ENCODE results near the gene SP100.

The SP100 gene

GRCh38 chr2:230540332-230540731 lies 124.3 kb downstream of the SP100 start:
- DNase-seq (ENCODE audit: low read depth in 4 of 4, low spot score in 1 of 4), result no peak

GRCh38 chr2:230541934-230542380 lies 126.0 kb downstream of the SP100 start:
- DNase-seq (ENCODE audit: low read depth in 4 of 4, low spot score in 1 of 4), result no peak

GRCh38 chr2:230542751-230543150 lies 126.8 kb downstream of the SP100 start:
- DNase-seq (ENCODE audit: low read depth in 4 of 4, low spot score in 1 of 4), result no peak

- DNase-seq (ENCODE audit: low read depth in 4 of 4, low spot score in 1 of 4), result no peak
Measured at GRCh38 chr2:230552181-230552580, 136.2 kb downstream of the SP100 start.

- no peak for DNase-seq (ENCODE audit: low read depth in 4 of 4, low spot score in 1 of 4)
Measured at GRCh38 chr2:230557065-230557464, 141.1 kb downstream of the SP100 start.

GRCh38 chr2:230564805-230565779 lies 149.1 kb downstream of the SP100 start:
- no peak for DNase-seq (ENCODE audit: low read depth in 4 of 4, low spot score in 1 of 4)

- DNase-seq (ENCODE audit: low read depth in 4 of 4, low spot score in 1 of 4), result no peak
Measured at GRCh38 chr2:230569298-230569697, 153.3 kb downstream of the SP100 start.

- no peak for DNase-seq (ENCODE audit: low read depth in 4 of 4, low spot score in 1 of 4)
Measured at GRCh38 chr2:230570987-230571386, 155.0 kb downstream of the SP100 start.

- peak in 2 of 4 experiments; percentile 13 for DNase-seq (ENCODE audit: low read depth in 4 of 4, low spot score in 1 of 4)
Measured at GRCh38 chr2:230575642-230576324, 159.8 kb downstream of the SP100 start.

GRCh38 chr2:230577114-230577513 lies 161.1 kb downstream of the SP100 start:
- no peak for DNase-seq (ENCODE audit: low read depth in 4 of 4, low spot score in 1 of 4)

GRCh38 chr2:230578106-230578505 lies 162.1 kb downstream of the SP100 start:
- no peak for DNase-seq (ENCODE audit: low read depth in 4 of 4, low spot score in 1 of 4)

GRCh38 chr2:230582851-230583283 lies 166.9 kb downstream of the SP100 start:
- DNase-seq (ENCODE audit: low read depth in 4 of 4, low spot score in 1 of 4), result no peak

- no peak for DNase-seq (ENCODE audit: low read depth in 4 of 4, low spot score in 1 of 4)
Measured at GRCh38 chr2:230583581-230583980, 167.6 kb downstream of the SP100 start.

- DNase-seq (ENCODE audit: low read depth in 4 of 4, low spot score in 1 of 4), result no peak
Measured at GRCh38 chr2:230586328-230586982, 170.5 kb downstream of the SP100 start.

GRCh38 chr2:230589025-230589424 lies 173.0 kb downstream of the SP100 start:
- DNase-seq (ENCODE audit: low read depth in 4 of 4, low spot score in 1 of 4), result no peak

- no peak for DNase-seq (ENCODE audit: low read depth in 4 of 4, low spot score in 1 of 4)
Measured at GRCh38 chr2:230589497-230590015, 173.6 kb downstream of the SP100 start.

- DNase-seq (ENCODE audit: low read depth in 4 of 4, low spot score in 1 of 4), result no peak
Measured at GRCh38 chr2:230590333-230590732, 174.3 kb downstream of the SP100 start.

- no peak for DNase-seq (ENCODE audit: low read depth in 4 of 4, low spot score in 1 of 4)
Measured at GRCh38 chr2:230591850-230592249, 175.8 kb downstream of the SP100 start.

- no peak for DNase-seq (ENCODE audit: low read depth in 4 of 4, low spot score in 1 of 4)
Measured at GRCh38 chr2:230592775-230593174, 176.8 kb downstream of the SP100 start.

All from stimulated activated CD4-positive, alpha-beta T cell treated with anti-CD3 and anti-CD28 coated beads, Interleukin-1b, Interleukin-23, amount 100 ng/mL, for 24 hours (primary cell).